Neural crest cell (in vitro differentiated cells): ENCODE data around the gene PKP4. TPM values are rescaled to one million over a fixed set of nuclear protein-coding genes. Genes with fewer than 3 reads are reported as not detected.
"Not testable (repeated sequence)": the region's sequence is repeated elsewhere in the genome, so short reads cannot be mapped to it uniquely, and the experiment has no call there.

Source experiments
- DNase-seq: peaks from one replicate; pipeline ENCODE4 v3.0.0; 2021; ENCODE audit warnings: low read depth, mixed read lengths, low spot score
- H3K27ac Mint-ChIP-seq: one replicate; pipeline ENCODE4 v1.8.0; 2021; ENCODE audit warnings: mild to moderate bottlenecking, mixed read lengths; ENCODE audit not compliant: unreplicated experiment
- H3K27me3 Mint-ChIP-seq: 2 replicates; pipeline ENCODE4 v1.8.0; 2021; ENCODE audit warnings: low read depth, mild to moderate bottlenecking, mixed read lengths
- H3K36me3 Mint-ChIP-seq: 2 replicates; pipeline ENCODE4 v1.8.0; 2021; ENCODE audit warnings: low read depth, mild to moderate bottlenecking, mixed read lengths
- H3K4me1 Mint-ChIP-seq: 2 replicates; pipeline ENCODE4 v1.8.0; 2021; ENCODE audit warnings: mixed read lengths
- H3K4me3 Mint-ChIP-seq: one replicate; pipeline ENCODE4 v1.8.0; 2021; ENCODE audit warnings: mild to moderate bottlenecking, mixed read lengths
- H3K9me3 Mint-ChIP-seq: 2 replicates; pipeline ENCODE4 v1.8.0; 2021; ENCODE audit warnings: mixed read lengths
- total RNA-seq: library from RNA; stranded (reverse); gene quantifications from 2 replicates; pipeline ENCODE4 v1.2.1, GENCODE V29; 2021
- TF ChIP-seq, protein P1 (sequence below): fragments of 200-600 bp; sonication (generic); conservative IDR thresholded peaks from 2 replicates; pipeline ENCODE4 v1.5.0; 2021; ENCODE audit warnings: antibody characterized with exemption, mild to moderate bottlenecking

The PKP4 gene
- total RNA-seq, 1 donor from 2014 or later: 52.7 TPM

DNA sequence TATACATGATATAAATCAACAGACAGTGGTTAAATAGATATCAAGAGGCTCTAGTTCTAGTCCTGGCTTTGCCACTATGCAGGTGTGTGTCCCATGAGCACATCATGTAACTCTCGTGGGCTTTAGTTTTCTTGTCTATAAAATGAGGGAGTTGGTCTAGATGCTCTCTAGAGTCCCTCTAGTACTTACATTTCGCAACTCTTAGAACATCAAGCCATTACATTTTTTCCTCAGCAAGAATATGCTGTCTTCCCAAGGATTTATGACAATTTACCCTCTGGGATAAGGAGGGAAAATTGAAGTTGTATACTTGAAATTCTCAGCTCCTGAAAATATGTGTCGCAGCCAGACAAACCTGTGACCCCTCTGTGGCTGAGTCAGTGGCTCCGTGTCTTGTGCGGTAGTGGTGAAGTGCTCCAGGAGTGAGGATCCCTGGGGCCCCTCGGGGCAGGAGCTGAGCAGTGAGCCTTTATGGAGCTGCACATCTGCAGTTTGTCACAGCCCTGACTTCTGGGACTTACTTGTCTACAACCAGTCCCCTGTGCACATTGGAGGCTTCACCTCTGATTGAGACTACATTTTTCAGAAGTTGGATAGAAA lies 6.8 kb downstream of the PKP4 start:
- no peaks in the 10 kb centered on the region for H3K36me3 Mint-ChIP-seq
- H3K27ac Mint-ChIP-seq: no peak overlapping the region
- TF ChIP-seq, protein P1, sequence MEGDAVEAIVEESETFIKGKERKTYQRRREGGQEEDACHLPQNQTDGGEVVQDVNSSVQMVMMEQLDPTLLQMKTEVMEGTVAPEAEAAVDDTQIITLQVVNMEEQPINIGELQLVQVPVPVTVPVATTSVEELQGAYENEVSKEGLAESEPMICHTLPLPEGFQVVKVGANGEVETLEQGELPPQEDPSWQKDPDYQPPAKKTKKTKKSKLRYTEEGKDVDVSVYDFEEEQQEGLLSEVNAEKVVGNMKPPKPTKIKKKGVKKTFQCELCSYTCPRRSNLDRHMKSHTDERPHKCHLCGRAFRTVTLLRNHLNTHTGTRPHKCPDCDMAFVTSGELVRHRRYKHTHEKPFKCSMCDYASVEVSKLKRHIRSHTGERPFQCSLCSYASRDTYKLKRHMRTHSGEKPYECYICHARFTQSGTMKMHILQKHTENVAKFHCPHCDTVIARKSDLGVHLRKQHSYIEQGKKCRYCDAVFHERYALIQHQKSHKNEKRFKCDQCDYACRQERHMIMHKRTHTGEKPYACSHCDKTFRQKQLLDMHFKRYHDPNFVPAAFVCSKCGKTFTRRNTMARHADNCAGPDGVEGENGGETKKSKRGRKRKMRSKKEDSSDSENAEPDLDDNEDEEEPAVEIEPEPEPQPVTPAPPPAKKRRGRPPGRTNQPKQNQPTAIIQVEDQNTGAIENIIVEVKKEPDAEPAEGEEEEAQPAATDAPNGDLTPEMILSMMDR: no peak
- H3K4me1 Mint-ChIP-seq: peaks cover 15% of the 10 kb centered on the region
- DNase-seq: no peak
- no peaks in the 10 kb centered on the region for H3K9me3 Mint-ChIP-seq
- no peaks in the 10 kb centered on the region for H3K27me3 Mint-ChIP-seq
- H3K4me3 Mint-ChIP-seq: no peak overlapping the region

DNA sequence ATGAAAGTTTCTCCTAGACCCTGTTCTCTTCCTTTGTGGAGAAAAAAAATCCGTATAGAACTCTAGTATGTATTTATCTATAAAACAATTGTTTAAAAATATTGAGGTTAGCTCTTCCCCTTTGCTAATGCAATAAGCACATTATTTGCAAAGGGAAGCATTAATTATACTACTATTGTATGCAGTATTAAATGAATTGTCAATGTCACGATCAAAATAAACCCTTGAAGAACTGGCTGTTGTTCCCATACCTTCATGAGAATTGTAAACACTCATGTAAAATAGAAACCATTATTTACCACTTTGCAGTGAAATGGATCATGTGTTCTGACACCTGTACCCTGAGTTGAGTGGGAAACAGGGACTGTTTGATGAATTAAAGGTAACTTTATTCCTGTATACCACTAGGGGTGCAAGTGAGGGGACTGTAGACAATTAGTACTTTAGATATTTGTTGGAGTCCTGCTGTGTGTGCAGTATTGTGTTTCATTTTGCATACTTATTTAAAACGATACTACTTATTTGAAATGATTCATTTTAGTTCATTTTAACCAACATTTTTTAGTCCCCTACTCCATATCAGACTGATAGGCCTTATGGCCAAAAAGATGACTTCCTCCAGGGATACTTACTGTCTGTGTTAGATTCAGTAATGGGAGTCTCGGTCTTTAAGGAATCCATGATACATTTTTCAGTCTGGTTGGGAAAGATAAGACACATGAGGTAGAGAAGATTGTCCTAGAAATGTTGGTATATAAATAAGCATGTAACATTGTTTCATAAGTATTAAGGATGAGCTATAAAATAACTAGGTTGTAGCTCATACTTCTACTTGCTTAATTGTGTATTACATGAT lies 7.9 kb downstream of the PKP4 start:
- Mint-ChIP-seq H3K27ac (no peak overlapping the region), H3K4me3 (no peak overlapping the region), H3K9me3 (no peaks in the 10 kb centered on the region), H3K36me3 (peaks cover 4% of the 10 kb centered on the region), H3K27me3 (no peaks in the 10 kb centered on the region), H3K4me1 (peaks cover 4% of the 10 kb centered on the region)
- no peak for DNase-seq
- TF ChIP-seq, protein P1: peak; percentile 66

GRCh38 chr2:158467248-158467647 lies 10.5 kb downstream of the PKP4 start:
- H3K9me3 Mint-ChIP-seq: no peaks in the 10 kb centered on the region
- TF ChIP-seq, protein P1: no peak
- no peaks in the 10 kb centered on the region for H3K27me3 Mint-ChIP-seq
- H3K4me1 Mint-ChIP-seq: no peaks in the 10 kb centered on the region
- H3K4me3 Mint-ChIP-seq: no peak overlapping the region
- no peak overlapping the region for H3K27ac Mint-ChIP-seq
- H3K36me3 Mint-ChIP-seq: peaks cover 12% of the 10 kb centered on the region
- no peak for DNase-seq

DNA sequence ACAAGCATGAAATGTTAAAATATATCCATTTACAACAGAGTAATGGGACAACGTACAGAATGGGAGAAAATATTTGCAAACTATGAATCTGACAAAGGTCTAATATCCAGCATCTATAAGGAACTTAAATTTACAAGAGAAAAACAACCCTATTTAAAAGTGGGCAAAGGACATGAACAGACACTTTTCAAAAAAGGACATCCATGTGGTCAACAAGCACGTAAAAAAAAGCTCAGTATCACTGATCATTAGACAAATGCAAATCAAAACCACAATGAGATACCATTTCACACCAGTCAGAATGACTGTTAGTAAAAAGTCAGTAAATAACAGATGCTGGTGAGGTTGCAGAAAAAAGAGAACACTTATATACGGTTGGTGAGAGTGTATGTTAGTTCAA lies 16.1 kb downstream of the PKP4 start:
- DNase-seq, H3K9me3 Mint-ChIP-seq, H3K27me3 Mint-ChIP-seq, H3K4me3 Mint-ChIP-seq, H3K4me1 Mint-ChIP-seq, H3K27ac Mint-ChIP-seq: not testable (repeated sequence)
- peaks cover 14% of the 10 kb centered on the region for H3K36me3 Mint-ChIP-seq

DNA sequence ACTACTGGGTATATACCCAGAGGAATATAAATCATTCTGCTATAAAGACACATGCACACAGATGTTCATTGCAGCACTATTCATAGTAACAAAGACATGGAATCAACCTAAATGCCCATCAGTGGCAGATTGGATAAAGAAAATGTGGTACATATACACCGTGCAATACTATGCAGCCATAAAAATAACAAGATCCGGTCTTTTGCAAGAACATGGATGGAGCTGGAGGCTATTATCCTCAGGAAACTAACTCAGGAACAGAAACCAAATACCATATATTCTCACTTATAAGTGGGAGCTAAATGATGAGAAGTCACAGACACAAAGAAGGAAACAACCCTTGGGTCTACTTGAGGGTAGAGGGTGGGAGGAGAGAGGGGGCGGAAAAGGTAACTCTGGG lies 16.5 kb downstream of the PKP4 start:
- H3K27me3 Mint-ChIP-seq, DNase-seq, H3K4me1 Mint-ChIP-seq, H3K4me3 Mint-ChIP-seq, H3K27ac Mint-ChIP-seq, H3K9me3 Mint-ChIP-seq: not testable (repeated sequence)
- H3K36me3 Mint-ChIP-seq: peaks cover 14% of the 10 kb centered on the region

- H3K4me3 Mint-ChIP-seq: no peak overlapping the region
- H3K36me3 Mint-ChIP-seq: peaks cover 14% of the 10 kb centered on the region
- H3K4me1 Mint-ChIP-seq: no peaks in the 10 kb centered on the region
- TF ChIP-seq, protein P1: peak; percentile 34
- no peak overlapping the region for H3K27ac Mint-ChIP-seq
- no peak for DNase-seq
- H3K27me3 Mint-ChIP-seq: no peaks in the 10 kb centered on the region
- no peaks in the 10 kb centered on the region for H3K9me3 Mint-ChIP-seq
These were observed 17.1 kb downstream of the PKP4 start for GRCh38 chr2:158473719-158474392.

DNA sequence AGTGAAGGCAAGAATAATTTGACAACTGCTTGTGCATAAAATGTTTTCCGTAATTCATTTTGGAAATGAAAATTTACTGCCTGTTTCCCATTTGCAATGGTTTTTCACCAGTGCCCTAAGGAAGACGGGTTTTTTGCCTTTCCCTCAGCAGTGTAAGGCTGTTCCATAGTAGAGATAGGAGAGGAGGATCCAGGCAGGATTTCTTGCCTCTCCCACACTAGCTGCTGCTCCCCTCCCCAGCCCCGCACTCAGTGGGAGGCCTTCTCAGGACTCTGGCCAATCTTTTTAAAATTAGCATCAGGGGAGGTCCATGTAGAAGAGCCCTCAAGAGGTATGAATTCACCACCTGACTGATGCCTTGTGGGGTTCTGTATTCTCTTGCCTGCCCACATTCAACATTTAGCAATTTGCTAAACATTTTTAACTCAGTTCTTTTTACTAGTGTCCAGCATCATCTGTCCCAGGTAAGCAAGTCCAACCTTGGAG lies 17.8 kb downstream of the PKP4 start:
- H3K4me1 Mint-ChIP-seq, H3K4me3 Mint-ChIP-seq, H3K9me3 Mint-ChIP-seq, DNase-seq, H3K27me3 Mint-ChIP-seq, H3K27ac Mint-ChIP-seq: not testable (repeated sequence)
- H3K36me3 Mint-ChIP-seq: peaks cover 11% of the 10 kb centered on the region
